HG02840 (cell line): ENCODE data around the gene PLPP3.
"Not testable (repeated sequence)": the region's sequence is repeated elsewhere in the genome, so short reads cannot be mapped to it uniquely, and the experiment has no call there.

Source experiments
- ATAC-seq: cut with Tn5 transposase; IDR thresholded peaks from one replicate; pipeline ENCODE4 v1.9.1; 2021; ENCODE audit warnings: mild to moderate bottlenecking, moderate library complexity, moderate number of reproducible peaks; ENCODE audit not compliant: unreplicated experiment, low FRiP score

The PLPP3 gene

GRCh38 chr1:56578963-56579875, at the start of gene PLPP3:
Gene PLPP3, minus strand, starts transcription at chr1:56579563. Its CDS starts 547 bp downstream, at chr1:56579016.
- ATAC-seq = no peak

GRCh38 chr1:56627636-56628039, 48.3 kb upstream of the PLPP3 start:
- no peak for ATAC-seq

- ATAC-seq = no peak
Observed at GRCh38 chr1:56627019-56627635, 47.8 kb upstream of the PLPP3 start.

GRCh38 chr1:56626546-56626945, 47.2 kb upstream of the PLPP3 start:
- no peak for ATAC-seq

- ATAC-seq = no peak
Observed at GRCh38 chr1:56625819-56626440, 46.6 kb upstream of the PLPP3 start.

GRCh38 chr1:56617141-56617540, 37.8 kb upstream of the PLPP3 start:
- no peak for ATAC-seq

GRCh38 chr1:56610770-56611169, 31.4 kb upstream of the PLPP3 start:
- not testable (repeated sequence) for ATAC-seq

- ATAC-seq = not testable (repeated sequence)
Observed at GRCh38 chr1:56610097-56610496, 30.7 kb upstream of the PLPP3 start.

GRCh38 chr1:56595397-56596191, 16.2 kb upstream of the PLPP3 start:
- not testable (repeated sequence) for ATAC-seq

GRCh38 chr1:56591909-56592308, 12.5 kb upstream of the PLPP3 start:
- no peak for ATAC-seq

GRCh38 chr1:56590520-56591011, 11.2 kb upstream of the PLPP3 start:
- ATAC-seq = no peak

- ATAC-seq = no peak
Observed at GRCh38 chr1:56589369-56589768, 10.0 kb upstream of the PLPP3 start.

GRCh38 chr1:56586502-56586901, 7.1 kb upstream of the PLPP3 start:
- no peak for ATAC-seq

GRCh38 chr1:56585985-56586384, 6.6 kb upstream of the PLPP3 start:
- no peak for ATAC-seq

- ATAC-seq = no peak
Observed at GRCh38 chr1:56584910-56585528, 5.7 kb upstream of the PLPP3 start.

GRCh38 chr1:56583957-56584468, 4.7 kb upstream of the PLPP3 start:
- ATAC-seq = no peak

- ATAC-seq = no peak
Observed at GRCh38 chr1:56580771-56581170, 1.4 kb upstream of the PLPP3 start.

GRCh38 chr1:56578138-56578962, 1.0 kb downstream of the PLPP3 start:
- no peak for ATAC-seq
